Neural cell (in vitro differentiated cells): ENCODE measurements around the gene HAP1. TPM values are rescaled to one million over a fixed set of nuclear protein-coding genes. Genes with fewer than 3 reads are reported as not detected.

Source experiments
- H2AFZ ChIP-seq: fragments of 200-600, 300-800 bp; sonication (generic), shearing (Covaris generic); 2 replicates; pipeline ENCODE4 v1.6.0; 2014; ENCODE audit warnings: low read depth, mild to moderate bottlenecking, antibody characterized with exemption, low read length, moderate library complexity
- H3F3A ChIP-seq: fragments of 200-600 bp; shearing (Covaris generic); 2 replicates; pipeline ENCODE4 v1.6.1; 2016; ENCODE audit warnings: mild to moderate bottlenecking, moderate library complexity, mixed read lengths, antibody characterized with exemption, low read length; ENCODE audit not compliant: insufficient read depth, poor library complexity, severe bottlenecking
- H3K27ac ChIP-seq: fragments of 200-600, 300-800 bp; sonication (generic), shearing (Covaris generic); 2 replicates; pipeline ENCODE4 v1.5.1; 2014; ENCODE audit warnings: mild to moderate bottlenecking, low read length, moderate library complexity
- H3K27me3 ChIP-seq: fragments of 300-800, 200-600 bp; sonication (generic), shearing (Covaris generic); 2 replicates; pipeline ENCODE4 v1.6.0; 2014; ENCODE audit warnings: mild to moderate bottlenecking, low read depth, low read length, moderate library complexity; ENCODE audit not compliant: insufficient read depth
- H3K36me3 ChIP-seq: fragments of 300-800, 200-600 bp; sonication (generic), shearing (Covaris generic); 2 replicates; pipeline ENCODE4 v1.5.1; 2014; ENCODE audit warnings: mild to moderate bottlenecking, antibody characterized with exemption, low read length, moderate library complexity; ENCODE audit not compliant: insufficient read depth
- H3K4me2 ChIP-seq: fragments of 300-800, 200-600 bp; sonication (generic), shearing (Covaris generic); 2 replicates; pipeline ENCODE4 v1.6.0; 2014; ENCODE audit warnings: mild to moderate bottlenecking, low read length
- H3K4me3 ChIP-seq: fragments of 300-800, 200-600 bp; sonication (generic), shearing (Covaris generic); 2 replicates; pipeline ENCODE4 v1.5.1; 2014; ENCODE audit warnings: mild to moderate bottlenecking, low read length, moderate library complexity
- H3K79me2 ChIP-seq: fragments of 200-600 bp; shearing (Covaris generic); replicated peaks from 2 replicates; pipeline ENCODE4 v1.6.0; 2014; ENCODE audit warnings: mild to moderate bottlenecking, low read length, moderate library complexity; ENCODE audit not compliant: insufficient read depth
- H3K9ac ChIP-seq: fragments of 300-800, 200-600 bp; sonication (generic), shearing (Covaris generic); 2 replicates; pipeline ENCODE4 v1.6.1; 2016; ENCODE audit warnings: mild to moderate bottlenecking, low read length, mixed read lengths
- H3K9me2 ChIP-seq: fragments of 200-600 bp; shearing (Covaris generic); 2 replicates; pipeline ENCODE4 v1.6.1; 2016; ENCODE audit warnings: mild to moderate bottlenecking, low read length, mixed read lengths; ENCODE audit not compliant: insufficient read depth
- H3K9me3 ChIP-seq: fragments of 200-600, 300-800 bp; sonication (generic), shearing (Covaris generic); 2 replicates; pipeline ENCODE4 v1.6.1; 2016; ENCODE audit warnings: mild to moderate bottlenecking, mixed run types, low read length, moderate library complexity, mixed read lengths
- H4K20me1 ChIP-seq: fragments of 200-600 bp; shearing (Covaris generic); 2 replicates; pipeline ENCODE4 v1.6.1; 2016; ENCODE audit warnings: mild to moderate bottlenecking, mixed run types; ENCODE audit not compliant: insufficient read depth
- EP300 ChIP-seq: fragments of 450-650 bp; conservative IDR thresholded peaks from 2 replicates; pipeline ENCODE4 v1.6.1; 2014; ENCODE audit warnings: antibody characterized with exemption, mild to moderate bottlenecking, moderate library complexity; ENCODE audit not compliant: poor library complexity, severe bottlenecking
- EZH2 ChIP-seq: fragments of 200-600, 300-800 bp; shearing (Covaris generic), sonication (generic); IDR thresholded peaks from 2 replicates; pipeline ENCODE4 v1.6.1; 2014; ENCODE audit warnings: antibody characterized with exemption, low read length, borderline replicate concordance, mild to moderate bottlenecking; ENCODE audit not compliant: insufficient read depth, poor library complexity, severe bottlenecking
- MXI1 ChIP-seq: fragments of 450-650 bp; conservative IDR thresholded peaks from 2 replicates; pipeline ENCODE4 v1.6.1; 2014; ENCODE audit warnings: antibody characterized with exemption, mild to moderate bottlenecking; ENCODE audit not compliant: poor library complexity, severe bottlenecking
- POLR2AphosphoS5 ChIP-seq: IDR thresholded peaks from 2 replicates; pipeline ENCODE4 v1.6.1; 2012
- RAD21 ChIP-seq: fragments of 450-650 bp; conservative IDR thresholded peaks from 2 replicates; pipeline ENCODE4 v1.6.1; 2014; ENCODE audit warnings: antibody characterized with exemption, mild to moderate bottlenecking, moderate library complexity
- SMC3 ChIP-seq: fragments of 450-650 bp; conservative IDR thresholded peaks from 2 replicates; pipeline ENCODE4 v1.6.1; 2014; ENCODE audit warnings: antibody characterized with exemption, mild to moderate bottlenecking, moderate library complexity; ENCODE audit not compliant: poor library complexity
- TAF1 ChIP-seq: IDR thresholded peaks from 2 replicates; pipeline ENCODE4 v1.6.1; 2012; ENCODE audit warnings: low read depth
- polyA plus RNA-seq: library from polyadenylated mRNA; depleted of rRNA; stranded (reverse); fragments of >200 nt; gene quantifications from 2 replicates; pipeline ENCODE4 v1.2.3, GENCODE V29; 2014
- TF ChIP-seq, protein P1 (sequence below): fragments of 450-650 bp; IDR thresholded peaks from 2 replicates; pipeline ENCODE4 v1.5.1; 2014; ENCODE audit warnings: antibody characterized with exemption, mild to moderate bottlenecking, moderate library complexity; ENCODE audit not compliant: poor library complexity, severe bottlenecking
- TF ChIP-seq, protein P2 (sequence below): IDR thresholded peaks from 2 replicates; pipeline ENCODE4 v1.6.1; 2012; ENCODE audit warnings: borderline replicate concordance

HAP1 gene
- polyA plus RNA-seq, 1 donor from 2014 or later: 0.79 TPM

DNA sequence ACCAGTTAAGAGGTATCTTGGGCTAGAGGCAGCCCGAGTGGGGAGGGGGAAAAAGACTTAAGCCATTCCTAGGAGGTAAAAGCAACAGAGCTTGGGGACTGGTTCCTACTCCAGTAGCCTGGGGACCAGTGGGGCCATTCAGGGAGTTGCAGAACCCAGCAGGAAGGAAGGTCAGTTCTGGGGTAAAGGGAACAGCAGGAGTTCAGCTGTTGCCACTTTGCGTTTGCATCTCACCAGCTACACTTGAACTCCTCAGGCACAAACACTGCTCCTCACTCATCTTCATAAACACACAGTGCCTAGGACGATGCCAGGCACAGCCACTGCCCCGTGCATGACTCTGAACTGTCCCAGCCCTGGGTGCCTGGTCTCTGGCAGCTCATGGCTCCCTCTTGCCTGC, 4.0 kb downstream of the HAP1 start:
- Histone ChIP-seq H3K79me2 (no peaks in the 10 kb centered on the region), H4K20me1 (no peaks in the 10 kb centered on the region), H3K36me3 (no peaks in the 10 kb centered on the region), H3K27ac (no peak overlapping the region), H2AFZ (no peak overlapping the region), H3K4me3 (no peak overlapping the region), H3K9me3 (no peaks in the 10 kb centered on the region), H3K4me2 (no peak overlapping the region), H3K9me2 (no peaks in the 10 kb centered on the region), H3K9ac (no peak overlapping the region), H3K27me3 (peaks cover 36% of the 10 kb centered on the region), H3F3A (no peaks in the 10 kb centered on the region)
- no peak for TF ChIP-seq RAD21
- TF ChIP-seq TAF1: no peak
- TF ChIP-seq EP300: no peak
- TF ChIP-seq MXI1: no peak
- no peak for TF ChIP-seq POLR2AphosphoS5
- TF ChIP-seq, protein P1, sequence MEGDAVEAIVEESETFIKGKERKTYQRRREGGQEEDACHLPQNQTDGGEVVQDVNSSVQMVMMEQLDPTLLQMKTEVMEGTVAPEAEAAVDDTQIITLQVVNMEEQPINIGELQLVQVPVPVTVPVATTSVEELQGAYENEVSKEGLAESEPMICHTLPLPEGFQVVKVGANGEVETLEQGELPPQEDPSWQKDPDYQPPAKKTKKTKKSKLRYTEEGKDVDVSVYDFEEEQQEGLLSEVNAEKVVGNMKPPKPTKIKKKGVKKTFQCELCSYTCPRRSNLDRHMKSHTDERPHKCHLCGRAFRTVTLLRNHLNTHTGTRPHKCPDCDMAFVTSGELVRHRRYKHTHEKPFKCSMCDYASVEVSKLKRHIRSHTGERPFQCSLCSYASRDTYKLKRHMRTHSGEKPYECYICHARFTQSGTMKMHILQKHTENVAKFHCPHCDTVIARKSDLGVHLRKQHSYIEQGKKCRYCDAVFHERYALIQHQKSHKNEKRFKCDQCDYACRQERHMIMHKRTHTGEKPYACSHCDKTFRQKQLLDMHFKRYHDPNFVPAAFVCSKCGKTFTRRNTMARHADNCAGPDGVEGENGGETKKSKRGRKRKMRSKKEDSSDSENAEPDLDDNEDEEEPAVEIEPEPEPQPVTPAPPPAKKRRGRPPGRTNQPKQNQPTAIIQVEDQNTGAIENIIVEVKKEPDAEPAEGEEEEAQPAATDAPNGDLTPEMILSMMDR: no peak
- no peak for TF ChIP-seq EZH2
- TF ChIP-seq, protein P2, sequence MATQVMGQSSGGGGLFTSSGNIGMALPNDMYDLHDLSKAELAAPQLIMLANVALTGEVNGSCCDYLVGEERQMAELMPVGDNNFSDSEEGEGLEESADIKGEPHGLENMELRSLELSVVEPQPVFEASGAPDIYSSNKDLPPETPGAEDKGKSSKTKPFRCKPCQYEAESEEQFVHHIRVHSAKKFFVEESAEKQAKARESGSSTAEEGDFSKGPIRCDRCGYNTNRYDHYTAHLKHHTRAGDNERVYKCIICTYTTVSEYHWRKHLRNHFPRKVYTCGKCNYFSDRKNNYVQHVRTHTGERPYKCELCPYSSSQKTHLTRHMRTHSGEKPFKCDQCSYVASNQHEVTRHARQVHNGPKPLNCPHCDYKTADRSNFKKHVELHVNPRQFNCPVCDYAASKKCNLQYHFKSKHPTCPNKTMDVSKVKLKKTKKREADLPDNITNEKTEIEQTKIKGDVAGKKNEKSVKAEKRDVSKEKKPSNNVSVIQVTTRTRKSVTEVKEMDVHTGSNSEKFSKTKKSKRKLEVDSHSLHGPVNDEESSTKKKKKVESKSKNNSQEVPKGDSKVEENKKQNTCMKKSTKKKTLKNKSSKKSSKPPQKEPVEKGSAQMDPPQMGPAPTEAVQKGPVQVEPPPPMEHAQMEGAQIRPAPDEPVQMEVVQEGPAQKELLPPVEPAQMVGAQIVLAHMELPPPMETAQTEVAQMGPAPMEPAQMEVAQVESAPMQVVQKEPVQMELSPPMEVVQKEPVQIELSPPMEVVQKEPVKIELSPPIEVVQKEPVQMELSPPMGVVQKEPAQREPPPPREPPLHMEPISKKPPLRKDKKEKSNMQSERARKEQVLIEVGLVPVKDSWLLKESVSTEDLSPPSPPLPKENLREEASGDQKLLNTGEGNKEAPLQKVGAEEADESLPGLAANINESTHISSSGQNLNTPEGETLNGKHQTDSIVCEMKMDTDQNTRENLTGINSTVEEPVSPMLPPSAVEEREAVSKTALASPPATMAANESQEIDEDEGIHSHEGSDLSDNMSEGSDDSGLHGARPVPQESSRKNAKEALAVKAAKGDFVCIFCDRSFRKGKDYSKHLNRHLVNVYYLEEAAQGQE: no peak

DNA sequence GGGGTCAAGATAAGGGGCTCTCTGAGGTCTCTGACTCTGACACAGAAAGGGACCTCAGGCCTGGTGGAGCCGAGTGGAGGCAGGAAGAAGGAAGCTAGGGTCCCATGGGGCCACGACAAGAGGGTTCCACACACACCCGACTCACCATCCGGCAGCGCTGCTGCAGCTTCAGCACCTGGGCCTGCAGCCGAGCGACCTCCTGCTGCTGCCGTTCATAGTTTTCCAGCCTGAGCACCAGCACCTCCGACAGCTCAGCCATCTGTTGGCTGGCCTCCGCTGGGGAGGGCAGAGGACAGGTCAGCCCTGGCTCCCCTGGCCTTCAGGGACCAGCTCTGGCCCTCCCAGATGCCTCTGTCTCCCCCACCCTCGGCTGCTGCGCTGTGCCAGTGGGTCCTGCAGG, 6.4 kb downstream of the HAP1 start:
- Histone ChIP-seq H3K79me2 (no peaks in the 10 kb centered on the region), H3K9me2 (no peaks in the 10 kb centered on the region), H3K4me3 (no peak overlapping the region), H3K9ac (no peak overlapping the region), H2AFZ (no peak overlapping the region), H3K4me2 (no peak overlapping the region), H3K36me3 (no peaks in the 10 kb centered on the region), H4K20me1 (no peaks in the 10 kb centered on the region), H3K9me3 (no peaks in the 10 kb centered on the region), H3K27ac (no peak overlapping the region), H3F3A (no peaks in the 10 kb centered on the region), H3K27me3 (peaks cover 13% of the 10 kb centered on the region)
- TF ChIP-seq RAD21 (no peak), SMC3 (no peak), EZH2 (no peak), EP300 (no peak)
- TF ChIP-seq, protein P2: no peak
